H9 (cell line): Measurements from ENCODE around the gene TENM4. TPM values are rescaled to one million over a fixed set of nuclear protein-coding genes. Genes with fewer than 3 reads are reported as not detected.

Experiments
- DNase-seq: peaks from one replicate; pipeline ENCODE4 v3.0.0-alpha.2; 2017
- H2AFZ ChIP-seq: one replicate; pipeline ENCODE4 v1.6.1; 2013; ENCODE audit warnings: mild to moderate bottlenecking, low read length, control low read depth, moderate library complexity
- H2AK5ac ChIP-seq: 2 replicates; pipeline ENCODE4 v1.6.1; 2013; ENCODE audit warnings: low read length, control low read depth, mixed read lengths; ENCODE audit not compliant: insufficient read length
- H2BK120ac ChIP-seq: one replicate; pipeline ENCODE4 v1.6.1; 2013; ENCODE audit warnings: low read depth, mild to moderate bottlenecking, low read length, control low read depth, inconsistent platforms; ENCODE audit not compliant: poor library complexity, severe bottlenecking
- H2BK12ac ChIP-seq: 2 replicates; pipeline ENCODE4 v1.6.1; 2013; ENCODE audit warnings: low read length, control low read depth, mixed read lengths, low read depth; ENCODE audit not compliant: insufficient read length
- H2BK15ac ChIP-seq: 2 replicates; pipeline ENCODE4 v1.6.1; 2013; ENCODE audit warnings: low read depth, low read length, control low read depth
- H2BK20ac ChIP-seq: one replicate; pipeline ENCODE4 v1.6.1; 2013; ENCODE audit warnings: low read depth, mild to moderate bottlenecking, low read length, control low read depth, inconsistent platforms; ENCODE audit not compliant: poor library complexity, severe bottlenecking
- H2BK5ac ChIP-seq: 2 replicates; pipeline ENCODE4 v1.6.1; 2013; ENCODE audit warnings: low read length, control low read depth, mixed read lengths; ENCODE audit not compliant: insufficient read length
- H3K14ac ChIP-seq: 2 replicates; pipeline ENCODE4 v1.6.1; 2013; ENCODE audit warnings: low read length, control low read depth; ENCODE audit not compliant: insufficient read depth
- H3K18ac ChIP-seq: 2 replicates; pipeline ENCODE4 v1.6.1; 2013; ENCODE audit warnings: low read depth, mild to moderate bottlenecking, mixed read lengths, low read length, control low read depth; ENCODE audit not compliant: insufficient read length
- H3K23ac ChIP-seq: 2 replicates; pipeline ENCODE4 v1.6.1; 2013; ENCODE audit warnings: low read length, control low read depth, mixed read lengths, low read depth; ENCODE audit not compliant: insufficient read length
- H3K23me2 ChIP-seq: 2 replicates; pipeline ENCODE4 v1.6.1; 2013; ENCODE audit warnings: low read depth, mild to moderate bottlenecking, mixed read lengths, low read length, control low read depth; ENCODE audit not compliant: insufficient read length, poor library complexity, severe bottlenecking
- H3K27ac ChIP-seq: 2 replicates; pipeline ENCODE4 v1.5.1; 2013; ENCODE audit warnings: low read length, control low read depth, mixed read lengths, low read depth; ENCODE audit not compliant: insufficient read length
- H3K27me3 ChIP-seq: 2 replicates; pipeline ENCODE4 v1.6.1; 2013; ENCODE audit warnings: low read length, control low read depth, inconsistent platforms; ENCODE audit not compliant: insufficient read depth
- H3K4ac ChIP-seq: 2 replicates; pipeline ENCODE4 v1.6.1; 2013; ENCODE audit warnings: low read depth, mild to moderate bottlenecking, control low read depth, inconsistent platforms, low read length, moderate library complexity
- H3K4me1 ChIP-seq: 2 replicates; pipeline ENCODE4 v1.6.1; 2013; ENCODE audit warnings: low read length, control low read depth, inconsistent platforms; ENCODE audit not compliant: insufficient read depth
- H3K4me2 ChIP-seq: 2 replicates; pipeline ENCODE4 v1.6.1; 2013; ENCODE audit warnings: low read length, control low read depth, mixed read lengths; ENCODE audit not compliant: insufficient read length, insufficient read depth
- H3K56ac ChIP-seq: 2 replicates; pipeline ENCODE4 v1.6.1; 2013; ENCODE audit warnings: low read depth, mild to moderate bottlenecking, mixed read lengths, low read length, control low read depth; ENCODE audit not compliant: insufficient read length
- H3K79me1 ChIP-seq: 2 replicates; pipeline ENCODE4 v1.6.1; 2013; ENCODE audit warnings: low read depth, mild to moderate bottlenecking, moderate library complexity, low read length, control low read depth, inconsistent platforms; ENCODE audit not compliant: insufficient read depth, poor library complexity, severe bottlenecking
- H3K79me2 ChIP-seq: 2 replicates; pipeline ENCODE4 v1.6.1; 2013; ENCODE audit warnings: low read length, control low read depth, inconsistent platforms; ENCODE audit not compliant: insufficient read depth
- H3K9ac ChIP-seq: 2 replicates; pipeline ENCODE4 v1.6.1; 2013; ENCODE audit warnings: low read length, control low read depth, mixed read lengths; ENCODE audit not compliant: insufficient read length; ENCODE audit errors: extremely low read depth
- H3K9me3 ChIP-seq: one replicate; pipeline ENCODE4 v1.6.1; 2013; ENCODE audit warnings: low read depth, low read length, inconsistent platforms; ENCODE audit not compliant: control insufficient read depth
- H3T11ph ChIP-seq: one replicate; pipeline ENCODE4 v1.6.1; 2013; ENCODE audit warnings: mild to moderate bottlenecking, low read length, control low read depth, inconsistent platforms
- H4K20me1 ChIP-seq: one replicate; pipeline ENCODE4 v1.6.1; 2013; ENCODE audit not compliant: control insufficient read depth, insufficient read length, insufficient read depth
- H4K5ac ChIP-seq: 2 replicates; pipeline ENCODE4 v1.6.1; 2013; ENCODE audit warnings: low read depth, mild to moderate bottlenecking, mixed read lengths, low read length, control low read depth; ENCODE audit not compliant: insufficient read length
- H4K8ac ChIP-seq: replicated peaks from 2 replicates; pipeline ENCODE4 v1.6.1; 2013; ENCODE audit warnings: low read length, control low read depth, mixed read lengths, low read depth; ENCODE audit not compliant: insufficient read length
- H4K91ac ChIP-seq: 2 replicates; pipeline ENCODE4 v1.6.1; 2013; ENCODE audit warnings: low read depth, mild to moderate bottlenecking, moderate library complexity, mixed read lengths, low read length, control low read depth; ENCODE audit not compliant: insufficient read length
- H3K27ac Mint-ChIP-seq, 3 experiments: 2 replicates in 2 of 3; 3 replicates in 1 of 3; pipeline ENCODE4 v1.8.0; 2020 to 2021; ENCODE audit warnings: mixed read lengths in 3 of 3, mild to moderate bottlenecking in 1 of 3, moderate library complexity in 1 of 3
- H3K27me3 Mint-ChIP-seq: 2 replicates; pipeline ENCODE4 v1.8.0; 2021; ENCODE audit warnings: low read depth, mild to moderate bottlenecking, moderate library complexity, mixed read lengths
- H3K36me3 Mint-ChIP-seq, 3 experiments: 2 replicates in 2 of 3; 3 replicates in 1 of 3; pipeline ENCODE4 v1.8.0; 2020 to 2021; ENCODE audit warnings: low read depth in 3 of 3, mixed read lengths in 3 of 3; ENCODE audit not compliant: insufficient read depth in 1 of 3
- H3K4me1 Mint-ChIP-seq, 2 experiments: 2 replicates each; pipeline ENCODE4 v1.8.0; 2020; ENCODE audit warnings: mixed read lengths in 2 of 2
- H3K4me3 Mint-ChIP-seq, 2 experiments: 2 replicates in 1 of 2; 3 replicates in 1 of 2; pipeline ENCODE4 v1.8.0; 2020 to 2021; ENCODE audit warnings: mild to moderate bottlenecking in 2 of 2, mixed read lengths in 2 of 2, moderate library complexity in 1 of 2
- H3K9me3 Mint-ChIP-seq, 2 experiments: 2 replicates in 1 of 2; 3 replicates in 1 of 2; pipeline ENCODE4 v1.8.0; 2020; ENCODE audit warnings: mild to moderate bottlenecking in 2 of 2, mixed read lengths in 2 of 2, moderate library complexity in 1 of 2
- WGBS: extraction: QIAGEN DNeasy Blood & Tissue Kit; methylation state at CpG from one replicate; pipeline ENCODE4 v1.1.7; 2013; ENCODE audit warnings: missing lambda C conversion rate, low lambda C conversion rate, mixed read lengths; ENCODE audit not compliant: insufficient read length; ENCODE audit errors: extremely low coverage; 5-methylcytosine and 5-hydroxymethylcytosine counted together
- total RNA-seq: library from RNA; stranded (reverse); gene quantifications from 2 replicates; pipeline ENCODE4 v1.2.1, GENCODE V29; 2021
- TF ChIP-seq, protein P1 (sequence below): fragments of 200-600 bp; sonication (generic); conservative IDR thresholded peaks from 3 replicates; pipeline ENCODE4 v1.8.0; 2021; ENCODE audit warnings: antibody characterized with exemption, mild to moderate bottlenecking

TENM4 gene
- total RNA-seq, 1 experiment from 2014 or later: 4.6 TPM

DNA sequence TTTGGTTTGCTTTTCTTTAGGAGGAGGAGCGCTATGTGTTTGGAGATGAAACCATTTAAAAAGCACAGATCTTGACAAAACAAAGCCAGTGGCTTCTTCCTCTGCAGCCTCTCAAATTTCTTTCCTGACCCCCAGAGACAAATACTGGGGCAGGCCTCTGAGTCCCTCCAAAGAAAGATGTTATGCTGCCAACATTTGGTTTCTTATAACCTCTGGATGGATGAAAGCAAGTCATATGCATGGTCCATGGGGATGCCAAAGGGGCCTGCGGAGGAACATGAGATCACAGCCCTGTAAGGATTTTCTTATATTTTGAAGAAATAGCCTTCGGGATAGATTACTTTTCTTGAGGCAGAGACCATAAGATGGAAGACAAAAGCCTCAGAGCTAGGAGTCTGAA, 179.1 kb downstream of the TENM4 start:
- Histone ChIP-seq H4K5ac (no peak overlapping the region), H2BK12ac (no peak overlapping the region), H4K91ac (no peak overlapping the region), H4K8ac (no peak overlapping the region), H3K27ac (no peak overlapping the region), H2AFZ (no peak overlapping the region), H3K23ac (no peak overlapping the region), H4K20me1 (no peaks in the 10 kb centered on the region), H3K14ac (no peak overlapping the region), H2AK5ac (no peak overlapping the region), H3K79me1 (no peaks in the 10 kb centered on the region), H3T11ph (no peak overlapping the region), H3K4me1 (peaks cover 3% of the 10 kb centered on the region), H3K18ac (no peak overlapping the region), H3K4ac (no peak overlapping the region), H3K23me2 (no peaks in the 10 kb centered on the region), H3K9ac (no peak overlapping the region), H3K4me2 (no peak overlapping the region), H3K9me3 (no peaks in the 10 kb centered on the region), H3K56ac (no peak overlapping the region), H3K27me3 (no peaks in the 10 kb centered on the region), H2BK120ac (no peak overlapping the region), H2BK20ac (no peak overlapping the region), H2BK5ac (no peak overlapping the region), H3K79me2 (no peaks in the 10 kb centered on the region), H2BK15ac (no peak overlapping the region)
- TF ChIP-seq, protein P1, sequence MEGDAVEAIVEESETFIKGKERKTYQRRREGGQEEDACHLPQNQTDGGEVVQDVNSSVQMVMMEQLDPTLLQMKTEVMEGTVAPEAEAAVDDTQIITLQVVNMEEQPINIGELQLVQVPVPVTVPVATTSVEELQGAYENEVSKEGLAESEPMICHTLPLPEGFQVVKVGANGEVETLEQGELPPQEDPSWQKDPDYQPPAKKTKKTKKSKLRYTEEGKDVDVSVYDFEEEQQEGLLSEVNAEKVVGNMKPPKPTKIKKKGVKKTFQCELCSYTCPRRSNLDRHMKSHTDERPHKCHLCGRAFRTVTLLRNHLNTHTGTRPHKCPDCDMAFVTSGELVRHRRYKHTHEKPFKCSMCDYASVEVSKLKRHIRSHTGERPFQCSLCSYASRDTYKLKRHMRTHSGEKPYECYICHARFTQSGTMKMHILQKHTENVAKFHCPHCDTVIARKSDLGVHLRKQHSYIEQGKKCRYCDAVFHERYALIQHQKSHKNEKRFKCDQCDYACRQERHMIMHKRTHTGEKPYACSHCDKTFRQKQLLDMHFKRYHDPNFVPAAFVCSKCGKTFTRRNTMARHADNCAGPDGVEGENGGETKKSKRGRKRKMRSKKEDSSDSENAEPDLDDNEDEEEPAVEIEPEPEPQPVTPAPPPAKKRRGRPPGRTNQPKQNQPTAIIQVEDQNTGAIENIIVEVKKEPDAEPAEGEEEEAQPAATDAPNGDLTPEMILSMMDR: no peak
- no peaks in the 10 kb centered on the region for H3K36me3 Mint-ChIP-seq
- peaks cover 20 to 33% of the 10 kb centered on the region in 2 experiments for H3K4me1 Mint-ChIP-seq
- DNase-seq: no peak
- no peak overlapping the region for H3K4me3 Mint-ChIP-seq
- no peaks in the 10 kb centered on the region for H3K27me3 Mint-ChIP-seq
- WGBS: no CpG with 5 or more reads among the region's 3 CpGs
- no peaks in the 10 kb centered on the region; a peak in 1 of 5 replicates for H3K9me3 Mint-ChIP-seq
- H3K27ac Mint-ChIP-seq: no peak overlapping the region
